ENCODE data around the gene SUCLG1. TPM values are rescaled to one million over a fixed set of nuclear protein-coding genes. Genes with fewer than 3 reads are reported as not detected.

Gene SUCLG1
- total RNA-seq, 4 donors from 2014 or later, result 61.1 to 96.8 (median 92.6) TPM

DNA sequence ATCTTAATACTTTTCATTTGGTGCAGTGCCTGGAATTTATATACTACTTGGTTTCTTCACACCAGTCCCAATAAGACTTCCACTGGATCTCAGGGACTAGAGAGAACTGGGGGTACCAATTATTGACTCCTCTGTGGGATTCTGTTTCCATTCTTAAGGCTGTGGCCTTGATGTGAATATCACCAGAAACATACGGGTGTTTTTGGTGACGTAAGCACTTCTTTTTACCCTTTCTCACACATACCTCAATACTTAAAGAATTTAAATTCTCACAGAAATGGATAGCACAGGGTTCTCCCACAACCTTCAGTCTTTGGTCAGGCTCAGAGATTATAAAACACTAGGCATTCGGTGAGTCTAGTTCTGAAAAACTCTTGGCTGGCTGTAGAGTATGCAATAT lies 84.1 kb downstream of the SUCLG1 start:
- DNase-seq (ENCODE audit: extremely low spot score), result no peak
- H3K27ac ChIP-seq (replicated peaks in 1 of 4), result no peak overlapping the region
- H3K9me3 ChIP-seq, result peaks cover 0 to 3% (median 0%) of the 10 kb centered on the region in 4 donors
- intact Hi-C loops (cut with DNase I), result no loop called here
- no peak overlapping the region for H3K4me3 ChIP-seq
- no peaks in the 10 kb centered on the region for H3K4me1 ChIP-seq
- TF ChIP-seq EP300 (IDR thresholded peaks at IDR 0.05), result no peak
- TF ChIP-seq, protein P1, sequence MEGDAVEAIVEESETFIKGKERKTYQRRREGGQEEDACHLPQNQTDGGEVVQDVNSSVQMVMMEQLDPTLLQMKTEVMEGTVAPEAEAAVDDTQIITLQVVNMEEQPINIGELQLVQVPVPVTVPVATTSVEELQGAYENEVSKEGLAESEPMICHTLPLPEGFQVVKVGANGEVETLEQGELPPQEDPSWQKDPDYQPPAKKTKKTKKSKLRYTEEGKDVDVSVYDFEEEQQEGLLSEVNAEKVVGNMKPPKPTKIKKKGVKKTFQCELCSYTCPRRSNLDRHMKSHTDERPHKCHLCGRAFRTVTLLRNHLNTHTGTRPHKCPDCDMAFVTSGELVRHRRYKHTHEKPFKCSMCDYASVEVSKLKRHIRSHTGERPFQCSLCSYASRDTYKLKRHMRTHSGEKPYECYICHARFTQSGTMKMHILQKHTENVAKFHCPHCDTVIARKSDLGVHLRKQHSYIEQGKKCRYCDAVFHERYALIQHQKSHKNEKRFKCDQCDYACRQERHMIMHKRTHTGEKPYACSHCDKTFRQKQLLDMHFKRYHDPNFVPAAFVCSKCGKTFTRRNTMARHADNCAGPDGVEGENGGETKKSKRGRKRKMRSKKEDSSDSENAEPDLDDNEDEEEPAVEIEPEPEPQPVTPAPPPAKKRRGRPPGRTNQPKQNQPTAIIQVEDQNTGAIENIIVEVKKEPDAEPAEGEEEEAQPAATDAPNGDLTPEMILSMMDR (IDR thresholded peaks at IDR 0.05), result no peak
- TF ChIP-seq POLR2A (IDR thresholded peaks at IDR 0.05; ENCODE audit: low read depth), result no peak
- H3K36me3 ChIP-seq, result no peaks in the 10 kb centered on the region
- WGBS, result 96% methylated on average over 3 of the region's 3 CpGs
- no peaks in the 10 kb centered on the region for H3K27me3 ChIP-seq

DNA sequence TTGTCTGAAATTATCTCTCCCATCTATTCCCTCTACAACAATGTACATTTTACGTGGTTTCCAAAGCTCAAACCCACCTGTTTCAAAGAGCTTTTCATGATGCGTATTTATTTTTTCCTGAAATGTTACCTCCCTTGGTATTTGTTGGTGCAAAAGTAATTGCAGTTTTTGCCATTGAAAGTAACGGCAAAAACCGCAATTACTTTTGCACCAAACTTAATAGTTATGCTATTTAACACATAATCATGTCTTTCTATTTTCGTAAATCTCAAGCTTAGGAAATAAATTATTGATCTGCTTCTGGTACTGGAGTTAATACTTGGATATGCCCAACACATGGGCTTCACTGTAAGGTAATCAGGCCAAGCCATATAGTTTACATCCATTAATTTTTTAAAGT lies 85.2 kb downstream of the SUCLG1 start:
- 80% methylated on average over 5 of the region's 5 CpGs for WGBS
- Histone ChIP-seq H3K4me3 (no peak overlapping the region), H3K27ac (replicated peaks in 1 of 4) (no peak overlapping the region), H3K27me3 (no peaks in the 10 kb centered on the region), H3K9me3 (peaks cover 0 to 3% (median 0%) of the 10 kb centered on the region in 4 donors), H3K36me3 (no peaks in the 10 kb centered on the region), H3K4me1 (no peaks in the 10 kb centered on the region)
- no peak for DNase-seq (ENCODE audit: extremely low spot score)
- intact Hi-C loops (cut with DNase I), result no loop called here
- TF ChIP-seq EP300 (IDR thresholded peaks at IDR 0.05) (no peak), POLR2A (IDR thresholded peaks at IDR 0.05; ENCODE audit: low read depth) (no peak), POLR2AphosphoS5 (IDR thresholded peaks at IDR 0.05) (no peak)
- TF ChIP-seq, protein P1 (IDR thresholded peaks at IDR 0.05), result no peak

Other genes starting within 250 kb of the SUCLG1 start
- gene DNAH6, start 57.2 kb upstream of the SUCLG1 start, total RNA-seq, result under 1 TPM; 0.11 to 0.42 (median 0.23) TPM

Data from esophagus muscularis mucosa (tissue), 4 donors.